Naive thymus-derived CD4-positive, alpha-beta T cell (primary cell): Measurements from ENCODE around the gene OR2V2. TPM values are rescaled to one million over a fixed set of nuclear protein-coding genes. Genes with fewer than 3 reads are reported as not detected.
"Not testable (repeated sequence)": the region's sequence is repeated elsewhere in the genome, so short reads cannot be mapped to it uniquely, and the experiment has no call there.

Experiments
- ATAC-seq: fragments of 150-1000 bp; cut with Tn5 transposase; 2 replicates; pipeline ENCODE4 v1.10.0; 2021; ENCODE audit warnings: mild to moderate bottlenecking, moderate library complexity
- CTCF ChIA-PET: fragments of 350-600 bp; sonication (Branson Sonifier 250); formaldehyde crosslinking; loops from one replicate; lab custom pipeline; 2021; ENCODE audit warnings: antibody characterized with exemption; lab: Charles Lee
- POLR2A ChIA-PET: fragments of 350-600 bp; sonication (Branson Sonifier 250); formaldehyde crosslinking; loops from one replicate; lab custom pipeline; 2021; ENCODE audit warnings: antibody characterized with exemption, inconsistent platforms; lab: Charles Lee
- DNase-seq, 9 donors: peaks; one replicate each; pipeline versions ENCODE4 v3.0.0 to v3.0.0-alpha.2; 2020 to 2022; ENCODE audit warnings: mixed read lengths in 1 of 9
- H3K27ac ChIP-seq: one replicate; pipeline ENCODE4 v1.7.0; 2013; ENCODE audit warnings: mild to moderate bottlenecking, low read depth, low read length, moderate library complexity
- H3K27me3 ChIP-seq, 2 donors: one replicate each; pipeline ENCODE4 v1.7.0; 2013; ENCODE audit warnings: low read length in 2 of 2, mild to moderate bottlenecking in 2 of 2, moderate library complexity in 2 of 2; ENCODE audit not compliant: control insufficient read depth in 2 of 2, insufficient read depth in 2 of 2
- H3K36me3 ChIP-seq, 3 experiments: 1 replicate in 2 of 3; 2 replicates in 1 of 3; pipeline ENCODE4 v1.7.0; 2013; ENCODE audit warnings: low read length in 3 of 3, mild to moderate bottlenecking in 3 of 3, moderate library complexity in 1 of 3; ENCODE audit not compliant: insufficient read depth in 3 of 3, control insufficient read depth in 2 of 3
- H3K4me1 ChIP-seq, 2 donors: one replicate each; pipeline ENCODE4 v1.7.0; 2013; ENCODE audit warnings: low read length in 2 of 2, mild to moderate bottlenecking in 2 of 2, moderate library complexity in 1 of 2; ENCODE audit not compliant: control insufficient read depth in 2 of 2, insufficient read depth in 2 of 2
- H3K4me3 ChIP-seq: 2 replicates; pipeline ENCODE4 v1.7.0; 2013; ENCODE audit warnings: mild to moderate bottlenecking, low read length
- H3K9me3 ChIP-seq, 3 experiments: 1 replicate in 2 of 3; 2 replicates in 1 of 3; pipeline ENCODE4 v1.7.0; 2013; ENCODE audit warnings: low read length in 3 of 3; ENCODE audit not compliant: control insufficient read depth in 2 of 3
- H3K27ac Mint-ChIP-seq, 9 donors: one replicate each; pipeline ENCODE4 v1.8.0; 2020 to 2022; ENCODE audit warnings: mixed read lengths in 9 of 9, mild to moderate bottlenecking in 8 of 9, moderate library complexity in 5 of 9, inconsistent platforms in 2 of 9
- H3K27me3 Mint-ChIP-seq, 5 donors: one replicate each; pipeline ENCODE4 v1.8.0; 2021 to 2022; ENCODE audit warnings: mixed read lengths in 5 of 5, mild to moderate bottlenecking in 1 of 5
- H3K36me3 Mint-ChIP-seq, 5 donors: one replicate each; pipeline ENCODE4 v1.8.0; 2020 to 2022; ENCODE audit warnings: mixed read lengths in 5 of 5, mild to moderate bottlenecking in 3 of 5, inconsistent platforms in 1 of 5
- H3K4me1 Mint-ChIP-seq, 7 donors: one replicate each; pipeline ENCODE4 v1.8.0; 2020 to 2022; ENCODE audit warnings: mixed read lengths in 7 of 7, mild to moderate bottlenecking in 3 of 7, inconsistent platforms in 1 of 7
- H3K4me3 Mint-ChIP-seq, 10 donors: one replicate each; pipeline ENCODE4 v1.8.0; 2020 to 2022; ENCODE audit warnings: mild to moderate bottlenecking in 10 of 10, mixed read lengths in 10 of 10, moderate library complexity in 6 of 10, inconsistent platforms in 2 of 10
- H3K9me3 Mint-ChIP-seq, 11 donors: one replicate each; pipeline ENCODE4 v1.8.0; 2020 to 2022; ENCODE audit warnings: mixed read lengths in 11 of 11, mild to moderate bottlenecking in 4 of 11, inconsistent platforms in 1 of 11, moderate library complexity in 1 of 11
- intact Hi-C, 2 donors: fragments of 100-400 bp; cut with micrococcal nuclease; formaldehyde crosslinking; loops; one replicate each; pipeline ENCODE4 v1.15.1; 2023
- polyA plus RNA-seq, 2 donors: library from polyadenylated mRNA; unstranded; fragments of 300-500 nt; fragmentation: Illumina TruSeq; gene quantifications; one replicate each; pipeline ENCODE4 v1.2.3, GENCODE V29; 2021
- total RNA-seq, 6 experiments: library from RNA in 5 of 6; stranded (reverse) in 5 of 6; gene quantifications; 1 replicate in 5 of 6; 2 replicates in 1 of 6; pipeline ENCODE4 v1.2.3 and lab custom pipeline; 2021 to 2026

Gene OR2V2
- total and polyA plus RNA-seq, 7 experiments from 2014 or later: not detected

GRCh38 chr5:181124526-181124925 is 22.9 kb upstream of the OR2V2 start:
- DNase-seq: no peak
- peaks cover 0 to 6% of the 10 kb centered on the region in 2 donors for H3K27me3 ChIP-seq
- intact Hi-C loops: no loop called here
- no peaks in the 10 kb centered on the region for H3K36me3 ChIP-seq
- no peaks in the 10 kb centered on the region for H3K4me1 ChIP-seq
- H3K27me3 Mint-ChIP-seq: peaks cover 27 to 87% (median 75%) of the 10 kb centered on the region in 5 donors
- no peaks in the 10 kb centered on the region for H3K9me3 ChIP-seq
- CTCF ChIA-PET: interaction anchor here (0.5 kb wide), 1 partner anchor 234 kb away, joined by 3 read pairs; no protein-coding TSS in a partner anchor
- peaks cover 0 to 8% (median 1%) of the 10 kb centered on the region in 11 donors for H3K9me3 Mint-ChIP-seq
- peaks cover 0 to 9% (median 0%) of the 10 kb centered on the region in 5 donors for H3K36me3 Mint-ChIP-seq
- H3K27ac Mint-ChIP-seq: no peak overlapping the region
- no peak for ATAC-seq
- no peak overlapping the region for H3K4me3 ChIP-seq
- H3K4me1 Mint-ChIP-seq: peaks cover 0 to 4% (median 0%) of the 10 kb centered on the region in 7 donors
- POLR2A ChIA-PET: no interaction called here
- no peak overlapping the region for H3K27ac ChIP-seq
- H3K4me3 Mint-ChIP-seq: no peak overlapping the region

GRCh38 chr5:181126841-181127240 is 20.5 kb upstream of the OR2V2 start:
- DNase-seq (no peak), ATAC-seq (no peak)
- ChIA-PET POLR2A (no interaction called here), CTCF (no interaction called here)
- Histone ChIP-seq H3K27me3 (peaks cover 0 to 3% of the 10 kb centered on the region in 2 donors), H3K36me3 (no peaks in the 10 kb centered on the region), H3K9me3 (no peaks in the 10 kb centered on the region), H3K4me1 (no peaks in the 10 kb centered on the region), H3K4me3 (no peak overlapping the region), H3K27ac (no peak overlapping the region)
- Mint-ChIP-seq H3K4me3 (no peak overlapping the region), H3K4me1 (peaks cover 0 to 4% (median 0%) of the 10 kb centered on the region in 7 donors), H3K36me3 (peaks cover 0 to 9% (median 0%) of the 10 kb centered on the region in 5 donors), H3K27me3 (peaks cover 28 to 81% (median 70%) of the 10 kb centered on the region in 5 donors), H3K9me3 (peaks cover 0 to 8% (median 1%) of the 10 kb centered on the region in 11 donors), H3K27ac (no peak overlapping the region)
- intact Hi-C loops: no loop called here

GRCh38 chr5:181127456-181127855 is 19.9 kb upstream of the OR2V2 start:
- Mint-ChIP-seq H3K36me3 (peaks cover 0 to 9% (median 0%) of the 10 kb centered on the region in 5 donors), H3K27me3 (peaks cover 27 to 78% (median 70%) of the 10 kb centered on the region in 5 donors), H3K4me3 (no peak overlapping the region), H3K4me1 (peaks cover 0 to 4% (median 0%) of the 10 kb centered on the region in 7 donors), H3K9me3 (peaks cover 0 to 8% (median 1%) of the 10 kb centered on the region in 11 donors), H3K27ac (no peak overlapping the region)
- no peak overlapping the region for H3K27ac ChIP-seq
- no peaks in the 10 kb centered on the region for H3K36me3 ChIP-seq
- H3K27me3 ChIP-seq: peaks cover 0 to 3% of the 10 kb centered on the region in 2 donors
- DNase-seq (no peak), ATAC-seq (no peak)
- no peaks in the 10 kb centered on the region for H3K4me1 ChIP-seq
- CTCF ChIA-PET: no interaction called here
- H3K9me3 ChIP-seq: no peaks in the 10 kb centered on the region
- intact Hi-C loops: no loop called here
- POLR2A ChIA-PET: no interaction called here
- H3K4me3 ChIP-seq: no peak overlapping the region

- H3K4me3 Mint-ChIP-seq: no peak overlapping the region
- CTCF ChIA-PET: no interaction called here
- Histone ChIP-seq H3K4me1 (no peaks in the 10 kb centered on the region), H3K4me3 (no peak overlapping the region), H3K27ac (no peak overlapping the region), H3K36me3 (no peaks in the 10 kb centered on the region), H3K27me3 (peaks cover 0 to 3% of the 10 kb centered on the region in 2 donors), H3K9me3 (no peaks in the 10 kb centered on the region)
- peaks cover 0 to 9% (median 0%) of the 10 kb centered on the region in 5 donors for H3K36me3 Mint-ChIP-seq
- peaks cover 0 to 8% (median 1%) of the 10 kb centered on the region in 11 donors for H3K9me3 Mint-ChIP-seq
- peaks cover 0 to 4% (median 0%) of the 10 kb centered on the region in 7 donors for H3K4me1 Mint-ChIP-seq
- peaks cover 23 to 78% (median 70%) of the 10 kb centered on the region in 5 donors for H3K27me3 Mint-ChIP-seq
- intact Hi-C loops: no loop called here
- ATAC-seq (no peak), DNase-seq (no peak)
- H3K27ac Mint-ChIP-seq: no peak overlapping the region
- POLR2A ChIA-PET: no interaction called here
Measured at GRCh38 chr5:181127907-181128626, 19.3 kb upstream of the OR2V2 start.

GRCh38 chr5:181129601-181130000 is 17.8 kb upstream of the OR2V2 start:
- H3K4me3 Mint-ChIP-seq: no peak overlapping the region
- no peak for DNase-seq
- Histone ChIP-seq H3K27me3 (peaks cover 0 to 5% of the 10 kb centered on the region in 2 donors), H3K27ac (no peak overlapping the region), H3K4me3 (no peak overlapping the region), H3K9me3 (no peaks in the 10 kb centered on the region), H3K4me1 (no peaks in the 10 kb centered on the region), H3K36me3 (no peaks in the 10 kb centered on the region)
- ChIA-PET POLR2A (no interaction called here), CTCF (no interaction called here)
- peaks cover 0 to 6% (median 2%) of the 10 kb centered on the region in 11 donors for H3K9me3 Mint-ChIP-seq
- no peak for ATAC-seq
- peaks cover 0 to 4% (median 0%) of the 10 kb centered on the region in 5 donors for H3K36me3 Mint-ChIP-seq
- peaks cover 22 to 76% (median 66%) of the 10 kb centered on the region in 5 donors for H3K27me3 Mint-ChIP-seq
- no peak overlapping the region for H3K27ac Mint-ChIP-seq
- peaks cover 0 to 4% (median 0%) of the 10 kb centered on the region in 7 donors for H3K4me1 Mint-ChIP-seq
- intact Hi-C loops: no loop called here

GRCh38 chr5:181130081-181130480 is 17.3 kb upstream of the OR2V2 start:
- DNase-seq, H3K36me3 Mint-ChIP-seq, H3K4me1 Mint-ChIP-seq, POLR2A ChIA-PET, H3K4me1 ChIP-seq, H3K9me3 Mint-ChIP-seq, ATAC-seq, H3K27ac Mint-ChIP-seq, H3K4me3 Mint-ChIP-seq, H3K9me3 ChIP-seq, H3K36me3 ChIP-seq, intact Hi-C loops, H3K4me3 ChIP-seq, H3K27ac ChIP-seq, H3K27me3 ChIP-seq, CTCF ChIA-PET: not testable (repeated sequence)
- peaks cover 19 to 73% (median 63%) of the 10 kb centered on the region in 5 donors for H3K27me3 Mint-ChIP-seq
